M059J (cell line): ENCODE results near the gene WDR45B. TPM values are rescaled to one million over a fixed set of nuclear protein-coding genes. Genes with fewer than 3 reads are reported as not detected.
"Not testable (repeated sequence)": the region's sequence is repeated elsewhere in the genome, so short reads cannot be mapped to it uniquely, and the experiment has no call there.

ENCODE experiments used
- DNase-seq: peaks from one replicate; pipeline ENCODE4 v3.0.0-alpha.2; 2012; ENCODE audit warnings: low read depth
- total RNA-seq: library from RNA; depleted of rRNA; stranded (reverse); fragments of >200 nt; shearing (Covaris generic); gene quantifications from 2 replicates; pipeline ENCODE4 v1.2.3, GENCODE V29; 2014

Gene WDR45B
- total RNA-seq, 1 experiment from 2014 or later = 97.9 TPM

DNA sequence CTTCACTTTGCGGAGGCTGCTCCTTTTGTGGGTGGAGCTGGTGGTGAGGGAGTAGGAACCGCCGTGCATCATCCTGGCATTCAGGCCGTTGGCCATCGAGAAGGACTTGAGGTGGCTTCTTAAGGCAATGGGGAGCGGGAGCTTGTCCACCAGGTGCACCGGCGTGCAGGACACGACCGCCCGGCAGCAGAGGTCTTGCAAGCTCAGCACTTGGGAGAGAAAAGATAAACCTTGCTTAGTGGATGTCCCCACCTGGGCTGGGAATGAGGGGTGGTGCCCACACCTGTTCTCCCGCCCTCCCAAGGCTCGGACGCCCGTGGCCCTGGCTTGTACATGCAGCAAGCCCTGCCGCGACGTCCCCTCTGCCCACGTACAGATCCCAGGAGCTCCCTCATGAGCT lies 9.7 kb upstream of the WDR45B start:
- DNase-seq = no peak

DNA sequence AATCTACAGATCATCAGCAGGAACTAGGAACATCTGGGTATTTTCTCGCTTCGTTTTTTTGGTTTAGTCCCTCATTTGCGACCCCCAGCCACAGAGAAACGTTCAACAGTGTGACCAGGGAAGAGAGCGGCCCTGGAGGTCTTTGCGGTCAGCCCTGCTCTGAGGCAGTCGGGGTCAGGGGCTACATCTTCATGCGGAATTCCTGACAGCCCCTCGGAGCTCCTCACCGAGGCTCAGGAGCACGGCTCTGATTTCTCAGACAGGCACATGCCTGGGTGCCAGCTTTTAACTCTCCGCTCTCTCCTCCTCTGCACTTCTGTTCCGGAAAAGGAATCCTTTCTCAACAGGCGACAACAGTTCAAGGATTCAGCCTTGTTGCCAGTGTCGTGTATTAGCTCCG lies 8.0 kb upstream of the WDR45B start:
- DNase-seq = no peak

DNA sequence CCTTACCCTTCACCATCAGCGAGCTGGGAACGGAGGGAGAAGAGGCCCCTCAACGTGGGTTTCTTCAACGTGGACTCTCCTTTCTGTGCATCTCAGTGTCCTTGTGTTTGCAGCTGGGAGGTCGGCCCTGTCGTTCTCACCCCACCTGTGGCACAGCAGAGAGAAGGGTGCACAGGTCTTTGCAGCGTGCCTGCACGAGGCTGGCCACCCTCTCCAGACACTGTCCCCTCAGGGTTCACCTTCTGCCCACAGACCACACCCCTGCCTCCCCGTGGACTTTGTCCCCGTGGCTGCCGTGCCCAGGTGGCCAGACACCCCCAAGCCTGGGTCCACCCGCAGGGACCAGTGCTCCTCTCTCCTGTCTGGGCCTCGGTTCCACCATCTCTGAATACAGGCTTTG lies 7.3 kb upstream of the WDR45B start:
- DNase-seq = no peak

DNA sequence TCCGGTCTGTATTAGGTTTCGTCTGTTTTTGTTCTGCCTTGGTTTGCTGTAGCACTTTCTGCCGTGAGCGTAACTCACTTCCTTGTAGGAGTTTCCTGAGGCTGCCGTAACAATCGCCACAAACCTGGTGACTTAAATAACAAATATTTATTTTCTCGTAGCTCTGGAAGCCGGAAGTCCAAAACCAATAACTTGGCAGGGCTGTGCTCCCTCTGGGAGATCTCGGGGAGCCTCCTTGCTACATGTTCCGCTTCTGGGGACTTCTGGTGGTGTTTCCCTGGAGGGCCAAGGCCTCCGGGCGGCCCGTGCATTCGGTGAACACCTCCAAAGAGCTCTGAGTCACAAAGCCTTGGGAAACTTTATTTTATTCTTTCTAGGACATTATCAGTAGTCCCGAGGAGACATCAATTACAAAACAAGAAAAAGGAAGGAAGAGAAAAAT lies 6.8 kb upstream of the WDR45B start:
- no peak for DNase-seq

GRCh38 chr17:82654611-82655010 lies 6.4 kb upstream of the WDR45B start:
- not testable (repeated sequence) for DNase-seq

- DNase-seq = no peak
These were observed 5.6 kb upstream of the WDR45B start for GRCh38 chr17:82653651-82654528.

DNA sequence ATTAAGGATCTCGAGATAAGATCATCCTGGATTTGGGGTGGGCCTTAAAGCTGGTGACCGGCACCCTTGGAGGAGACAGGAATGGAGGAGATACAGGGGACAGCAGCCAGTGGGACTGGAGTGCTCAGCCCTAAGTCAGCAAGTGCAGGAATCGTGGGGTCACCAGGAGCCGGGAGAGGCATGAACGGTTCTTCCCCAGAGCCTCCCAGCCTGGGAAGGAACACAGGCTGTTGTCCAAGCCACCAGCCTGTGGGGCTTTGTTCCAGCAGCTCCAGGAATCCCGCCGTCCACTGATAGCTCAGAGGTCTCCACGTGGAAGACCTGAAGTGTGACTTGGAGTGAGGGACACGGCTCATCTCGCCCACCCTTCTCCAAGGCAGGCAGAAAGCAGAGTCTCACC lies 2.5 kb upstream of the WDR45B start:
- DNase-seq = no peak

GRCh38 chr17:82649501-82650261 lies 1.4 kb upstream of the WDR45B start:
- no peak for DNase-seq

GRCh38 chr17:82648742-82649331 lies 593 bp upstream of the WDR45B start:
- DNase-seq = peak; percentile 15

DNA sequence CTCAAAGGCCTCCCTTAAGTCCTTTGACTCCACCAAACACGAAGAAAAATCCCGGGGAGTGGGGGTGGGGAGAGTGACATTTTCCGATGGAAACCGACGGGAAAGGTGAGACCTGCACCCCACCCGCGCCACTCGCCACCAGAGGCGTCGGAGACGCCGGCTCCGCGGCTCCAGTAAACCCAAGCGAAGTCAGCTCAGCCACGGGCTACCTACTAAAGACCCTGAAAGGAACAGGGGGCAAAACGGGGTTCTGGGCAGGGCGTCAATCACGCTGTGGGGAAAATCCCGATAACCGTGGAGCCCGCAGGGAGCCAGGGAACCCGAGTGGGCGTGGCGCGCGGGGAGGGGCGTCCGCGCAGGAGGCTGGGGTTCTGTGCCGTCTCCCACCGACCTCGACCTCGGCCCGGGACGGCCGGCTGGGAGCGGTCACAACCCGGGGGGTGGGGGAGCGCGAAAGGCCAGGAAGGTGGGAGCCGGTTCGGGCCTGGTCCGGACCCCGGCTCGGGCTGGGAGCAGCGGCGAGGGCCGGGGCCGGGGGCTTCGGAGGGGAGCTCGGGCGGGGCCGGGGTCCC lies 565 bp downstream of the WDR45B start:
- peak; percentile 35 for DNase-seq

GRCh38 chr17:82645516-82645915 lies 2.7 kb downstream of the WDR45B start:
- DNase-seq = no peak

DNA sequence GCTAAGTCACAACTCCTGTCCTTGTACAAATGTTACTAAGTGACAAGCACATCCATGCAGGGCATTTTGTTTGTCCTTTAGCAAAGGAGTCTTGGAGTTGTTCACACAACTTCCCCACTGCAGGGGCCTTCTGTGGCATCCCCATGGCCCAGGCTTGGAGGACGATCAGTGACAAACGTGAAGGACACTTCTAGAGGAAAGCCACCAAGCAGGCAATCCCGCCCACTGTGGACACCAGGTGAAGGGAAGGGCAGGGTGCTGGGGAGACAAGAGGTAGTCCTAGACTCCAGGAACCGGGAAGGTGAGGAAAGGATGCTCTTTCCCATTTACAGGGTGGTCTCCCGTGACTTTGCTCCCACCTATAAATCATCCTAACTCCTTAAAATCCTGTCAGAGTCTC lies 4.1 kb downstream of the WDR45B start:
- DNase-seq = no peak

DNA sequence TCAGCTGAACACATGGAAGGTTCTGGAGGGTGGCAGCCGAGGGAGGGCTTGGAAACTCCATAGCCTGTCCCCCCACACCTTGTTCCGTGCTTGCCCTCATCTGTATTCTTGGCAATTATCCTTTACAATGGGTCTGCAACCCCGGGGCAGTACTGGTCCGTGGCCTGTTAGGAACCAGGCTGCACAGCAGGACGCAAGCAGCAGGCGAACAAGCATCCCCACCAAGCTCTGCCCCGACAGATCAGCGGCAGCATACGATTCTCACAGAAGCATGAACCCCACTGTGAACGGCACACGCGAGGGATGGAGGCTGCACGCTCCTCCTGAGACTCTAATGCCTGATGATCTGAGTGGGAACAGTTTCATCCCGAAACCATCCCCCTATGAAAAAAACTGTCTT lies 6.2 kb downstream of the WDR45B start:
- no peak for DNase-seq

DNA sequence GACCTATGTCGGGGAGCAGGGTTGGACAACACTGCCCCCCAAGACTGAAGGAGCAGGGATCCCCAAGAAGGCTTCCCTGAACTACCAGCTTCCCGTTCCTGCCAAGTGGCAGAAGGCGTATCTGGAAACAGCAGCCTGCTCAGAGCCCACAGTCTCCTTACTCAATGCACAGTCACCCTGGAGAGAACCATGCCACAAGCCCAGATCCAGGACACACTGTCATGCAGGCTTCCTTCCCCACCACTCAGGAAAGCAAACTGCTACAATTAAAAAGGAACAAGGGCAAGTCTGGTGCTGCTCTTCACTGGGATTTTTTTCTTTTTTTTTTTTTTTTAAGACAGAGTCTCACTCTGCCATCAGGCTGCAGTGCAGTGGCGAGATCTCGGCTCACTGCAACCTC lies 8.2 kb downstream of the WDR45B start:
- no peak for DNase-seq

GRCh38 chr17:82639628-82640027 lies 8.6 kb downstream of the WDR45B start:
- no peak for DNase-seq

DNA sequence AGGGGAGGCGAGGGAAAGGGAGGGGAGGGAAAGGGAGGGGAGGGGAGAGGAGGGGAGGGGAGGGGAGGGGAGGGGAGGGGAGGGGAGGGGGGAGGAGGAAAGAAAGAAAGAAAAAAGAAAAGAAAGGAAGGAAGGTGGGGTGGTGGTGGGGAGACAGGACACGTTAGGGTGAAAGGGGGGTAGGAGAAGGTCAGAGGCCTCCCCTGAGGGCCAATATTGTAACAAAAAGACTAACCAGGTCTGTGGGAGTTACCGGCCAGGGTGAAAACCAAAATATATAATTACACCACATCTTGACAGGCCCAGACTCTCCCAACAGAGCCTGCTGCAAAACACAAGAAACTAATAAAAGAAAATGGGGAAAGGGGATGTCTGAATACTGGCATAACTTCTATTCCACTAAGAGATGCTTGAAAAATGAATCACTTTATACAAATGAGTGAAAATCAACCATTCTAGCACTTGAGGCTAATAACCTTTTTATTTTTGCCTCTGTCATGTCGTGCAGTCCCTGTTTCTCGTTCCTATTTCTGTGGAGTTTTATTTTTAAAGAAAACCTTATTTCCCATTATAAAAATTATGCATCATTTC lies 10.0 kb downstream of the WDR45B start:
- no peak for DNase-seq

GRCh38 chr17:82636626-82637598 lies 11.3 kb downstream of the WDR45B start:
- no peak for DNase-seq

- no peak for DNase-seq
These were observed 14.9 kb downstream of the WDR45B start for GRCh38 chr17:82633343-82633742.

- DNase-seq = no peak
These were observed 15.8 kb downstream of the WDR45B start for GRCh38 chr17:82632451-82632850.

GRCh38 chr17:82631544-82631943 lies 16.7 kb downstream of the WDR45B start:
- DNase-seq = no peak

- no peak for DNase-seq
These were observed 18.0 kb downstream of the WDR45B start for GRCh38 chr17:82630212-82630611.
